GM10248 (cell line): ENCODE measurements around the gene KMT2A.

Experiments used
- CTCF ChIA-PET: fragments of 300-600 bp; sonication (Branson Sonifier 250); formaldehyde crosslinking; extraction: SDS; loops from one replicate; lab custom pipeline; 2021; ENCODE audit warnings: antibody characterized with exemption; lab: Yijun Ruan, JAX
- POLR2A ChIA-PET: fragments of 350-650 bp; sonication (Branson Sonifier 250); formaldehyde crosslinking; extraction: SDS; loops from one replicate; lab custom pipeline; 2020; ENCODE audit warnings: antibody characterized with exemption; lab: Yijun Ruan, JAX
- DNase-seq: peaks from one replicate; pipeline ENCODE4 v3.0.0; 2012; ENCODE audit errors: extremely low spot score
- TF ChIP-seq, protein P1 (sequence below): IDR thresholded peaks from 2 replicates; pipeline ENCODE4 v1.5.1; 2012; ENCODE audit warnings: mild to moderate bottlenecking, low read depth; ENCODE audit errors: extremely low read depth, missing control alignments, control extremely low read depth

Gene KMT2A

GRCh38 chr11:118438314-118438931 lies 2.1 kb downstream of the KMT2A start:
- ChIA-PET CTCF (interaction anchor here (1.1 to 1.2 kb wide), 3 partner anchors 10 to 38 kb away, joined by 3 to 4 read pairs (median 3); no protein-coding TSS in a partner anchor), POLR2A (interaction anchor here (1.6 kb wide), 1 partner anchor 74 kb away, joined by 20 read pairs; no protein-coding TSS in a partner anchor)
- peak; percentile 44 for DNase-seq
- TF ChIP-seq, protein P1, sequence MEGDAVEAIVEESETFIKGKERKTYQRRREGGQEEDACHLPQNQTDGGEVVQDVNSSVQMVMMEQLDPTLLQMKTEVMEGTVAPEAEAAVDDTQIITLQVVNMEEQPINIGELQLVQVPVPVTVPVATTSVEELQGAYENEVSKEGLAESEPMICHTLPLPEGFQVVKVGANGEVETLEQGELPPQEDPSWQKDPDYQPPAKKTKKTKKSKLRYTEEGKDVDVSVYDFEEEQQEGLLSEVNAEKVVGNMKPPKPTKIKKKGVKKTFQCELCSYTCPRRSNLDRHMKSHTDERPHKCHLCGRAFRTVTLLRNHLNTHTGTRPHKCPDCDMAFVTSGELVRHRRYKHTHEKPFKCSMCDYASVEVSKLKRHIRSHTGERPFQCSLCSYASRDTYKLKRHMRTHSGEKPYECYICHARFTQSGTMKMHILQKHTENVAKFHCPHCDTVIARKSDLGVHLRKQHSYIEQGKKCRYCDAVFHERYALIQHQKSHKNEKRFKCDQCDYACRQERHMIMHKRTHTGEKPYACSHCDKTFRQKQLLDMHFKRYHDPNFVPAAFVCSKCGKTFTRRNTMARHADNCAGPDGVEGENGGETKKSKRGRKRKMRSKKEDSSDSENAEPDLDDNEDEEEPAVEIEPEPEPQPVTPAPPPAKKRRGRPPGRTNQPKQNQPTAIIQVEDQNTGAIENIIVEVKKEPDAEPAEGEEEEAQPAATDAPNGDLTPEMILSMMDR = no peak

DNA sequence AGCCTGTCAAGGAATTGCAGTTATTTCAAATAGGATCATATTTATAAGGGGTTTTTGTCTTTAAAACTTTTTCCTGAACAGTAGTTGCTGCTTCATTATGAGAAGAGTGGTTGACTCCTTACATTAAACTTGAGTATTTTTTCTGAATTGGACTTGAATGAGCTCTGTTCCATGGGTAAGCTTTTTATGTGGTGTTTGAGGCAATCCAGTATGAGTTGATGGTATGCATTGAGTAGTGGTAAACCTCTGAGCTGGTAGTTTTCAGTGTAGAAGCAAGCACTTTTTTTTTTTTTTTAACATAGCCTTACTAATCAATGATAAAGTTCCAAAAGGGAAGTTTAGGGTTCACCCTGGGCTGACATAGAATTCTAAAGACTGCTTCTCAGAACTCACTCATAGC lies 3.4 kb downstream of the KMT2A start:
- TF ChIP-seq, protein P1 = no peak
- POLR2A ChIA-PET = no interaction called here
- no peak for DNase-seq
- CTCF ChIA-PET = interaction anchor here (1.1 kb wide), 2 partner anchors 11 to 37 kb away, joined by 3 to 4 read pairs; no protein-coding TSS in a partner anchor

GRCh38 chr11:118441770-118442275 lies 5.5 kb downstream of the KMT2A start:
- POLR2A ChIA-PET = no interaction called here
- TF ChIP-seq, protein P1 = no peak
- CTCF ChIA-PET = interaction anchor here (0.8 to 1.4 kb wide), 2 partner anchors 10 to 146 kb away, joined by 3 to 4 read pairs; no protein-coding TSS in a partner anchor
- no peak for DNase-seq

DNA sequence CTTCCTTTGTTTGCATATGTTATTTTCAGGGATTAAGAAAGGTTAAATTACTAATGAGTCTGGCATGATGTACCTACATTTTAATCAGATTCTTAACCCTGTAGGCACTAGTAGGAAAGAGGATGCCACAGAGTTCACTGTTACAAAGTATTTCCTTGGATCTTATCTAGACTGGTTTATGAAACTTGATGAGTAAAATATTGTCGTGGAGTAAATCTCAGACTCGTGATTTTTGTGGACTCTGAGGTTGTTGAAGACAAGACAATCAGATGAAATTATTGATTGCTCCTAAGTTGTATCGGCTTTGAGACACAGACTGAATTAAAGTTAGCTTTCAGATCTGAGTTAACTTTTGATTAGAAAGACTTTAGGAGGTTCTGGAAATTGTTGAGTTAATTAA lies 6.0 kb downstream of the KMT2A start:
- ChIA-PET POLR2A (no interaction called here), CTCF (interaction anchor here (0.8 to 1.4 kb wide), 2 partner anchors 10 to 147 kb away, joined by 3 to 4 read pairs; no protein-coding TSS in a partner anchor)
- TF ChIP-seq, protein P1 = no peak
- DNase-seq = no peak

DNA sequence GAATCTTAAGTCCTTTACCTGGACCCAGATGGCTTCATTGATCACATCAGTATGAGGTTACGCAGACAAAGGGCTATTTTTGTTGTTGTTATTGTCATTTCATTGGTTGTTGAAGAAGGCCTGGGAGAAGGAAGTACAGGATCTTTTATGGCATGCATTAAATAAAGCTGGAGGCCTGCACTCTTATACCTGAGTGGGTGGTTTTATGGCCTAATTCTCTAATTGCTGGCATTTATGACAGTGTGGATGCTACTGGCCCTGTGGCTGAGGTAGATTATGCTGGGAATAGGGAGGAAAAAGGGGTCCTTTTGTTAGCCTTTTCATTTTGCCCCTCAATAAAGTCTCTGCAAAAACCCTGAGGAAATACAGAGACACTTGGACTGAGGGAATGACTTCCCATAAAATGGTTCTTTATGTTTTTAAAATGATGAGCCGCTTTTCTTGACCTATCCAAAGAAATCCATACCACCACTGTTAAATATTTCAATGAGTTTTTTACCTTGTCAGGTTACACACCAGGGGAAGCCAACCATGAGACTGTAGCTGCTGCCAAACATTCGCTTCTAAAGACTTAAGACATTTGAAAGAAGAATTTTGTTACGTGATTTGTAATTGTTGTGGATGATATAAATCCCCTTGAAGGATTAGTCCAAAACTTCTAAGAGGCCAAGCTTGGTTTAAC lies 6.8 kb downstream of the KMT2A start:
- no peak for DNase-seq
- TF ChIP-seq, protein P1 = no peak
- ChIA-PET CTCF (interaction anchor here (0.7 to 1.9 kb wide), 3 partner anchors 8 to 33 kb away, joined by 3 to 8 read pairs (median 3); partner anchors contain the start of gene KMT2A), POLR2A (interaction anchor here (1.1 to 1.2 kb wide), 2 partner anchors 8 to 66 kb away, joined by 3 to 4 read pairs; no protein-coding TSS in a partner anchor)

GRCh38 chr11:118443590-118444218 lies 7.4 kb downstream of the KMT2A start:
- ChIA-PET CTCF (interaction anchor here (0.7 to 1.9 kb wide), 5 partner anchors 8 to 33 kb away, joined by 3 to 8 read pairs (median 3); partner anchors contain the start of gene KMT2A), POLR2A (interaction anchor here (1.1 to 1.2 kb wide), 2 partner anchors 9 to 67 kb away, joined by 3 to 4 read pairs; no protein-coding TSS in a partner anchor)
- TF ChIP-seq, protein P1 = no peak
- peak; percentile 37 for DNase-seq
